A673 (cell line): ENCODE data around the gene ADM5. TPM values are rescaled to one million over a fixed set of nuclear protein-coding genes. Genes with fewer than 3 reads are reported as not detected.

Experiments used
- BruUV-seq: library from RNA; stranded (reverse); fragments of 400-500 nt; replicated peaks from 2 replicates; lab custom pipeline; 2021; lab: Mats Ljungman, UMichigan
- CTCF ChIA-PET: fragments of 300-600 bp; sonication (Branson Sonifier 250); formaldehyde crosslinking; loops from one replicate; lab custom pipeline; 2022; ENCODE audit warnings: antibody characterized with exemption; lab: Charles Lee
- POLR2A ChIA-PET: fragments of 300-600 bp; sonication (Branson Sonifier 250); formaldehyde crosslinking; loops from one replicate; lab custom pipeline; 2022; ENCODE audit warnings: antibody characterized with exemption; ENCODE audit not compliant: low non-redundant PET; lab: Charles Lee
- DNase-seq: peaks from one replicate; pipeline ENCODE4 v3.0.0-alpha.2; 2015; ENCODE audit warnings: low spot score
- H3K27ac ChIP-seq: fragments of 200-600 bp; sonication (generic); 2 replicates; pipeline ENCODE4 v1.5.1; 2016; ENCODE audit warnings: mixed run types, low read depth, mild to moderate bottlenecking, mixed read lengths, antibody characterized with exemption, low read length; ENCODE audit not compliant: poor library complexity, severe bottlenecking
- H3K27me3 ChIP-seq: fragments of 200-600 bp; sonication (generic); replicated peaks from 2 replicates; pipeline ENCODE4 v1.6.1; 2017; ENCODE audit warnings: mixed run types, low read depth, mild to moderate bottlenecking, mixed read lengths, antibody characterized with exemption, low read length; ENCODE audit not compliant: insufficient read depth, poor library complexity
- H3K36me3 ChIP-seq: fragments of 200-600 bp; sonication (generic); 2 replicates; pipeline ENCODE4 v1.6.1; 2016; ENCODE audit warnings: mixed run types, mild to moderate bottlenecking, mixed read lengths, antibody characterized with exemption, low read length; ENCODE audit not compliant: insufficient read depth, poor library complexity, severe bottlenecking
- H3K4me1 ChIP-seq: fragments of 200-600 bp; sonication (generic); 2 replicates; pipeline ENCODE4 v1.6.1; 2017; ENCODE audit warnings: mixed run types, mild to moderate bottlenecking, mixed read lengths, antibody characterized with exemption, low read length; ENCODE audit not compliant: insufficient read depth, poor library complexity, severe bottlenecking
- H3K4me3 ChIP-seq: fragments of 200-600 bp; sonication (generic); 2 replicates; pipeline ENCODE4 v1.5.1; 2016; ENCODE audit warnings: low read depth, mixed run types, mild to moderate bottlenecking, mixed read lengths, low read length; ENCODE audit not compliant: poor library complexity, severe bottlenecking
- H3K9me3 ChIP-seq: fragments of 200-600 bp; sonication (generic); 2 replicates; pipeline ENCODE4 v1.6.1; 2016; ENCODE audit warnings: mixed run types, low read depth, mild to moderate bottlenecking, mixed read lengths, antibody characterized with exemption, low read length; ENCODE audit not compliant: poor library complexity, severe bottlenecking
- EZH2 ChIP-seq: fragments of 200-600 bp; sonication (generic); IDR thresholded peaks from 2 replicates; pipeline ENCODE4 v1.6.1; 2017; ENCODE audit warnings: borderline replicate concordance, low read depth, mild to moderate bottlenecking, mixed read lengths, antibody characterized with exemption, low read length; ENCODE audit not compliant: poor library complexity, severe bottlenecking
- intact Hi-C: fragments of 100-400 bp; cut with micrococcal nuclease; formaldehyde crosslinking; loops from one replicate; pipeline ENCODE4 v1.10.0; 2022; ENCODE audit not compliant: unreplicated experiment
- total RNA-seq: library from RNA; stranded (reverse); gene quantifications from 2 replicates; pipeline ENCODE4 v1.2.3, GENCODE V29; 2021
- TF ChIP-seq, protein P1 (sequence below): fragments of 300-800, 200-600 bp; sonication (generic); conservative IDR thresholded peaks from 2 replicates; pipeline ENCODE4 v1.5.1; 2017; ENCODE audit warnings: low read depth, mild to moderate bottlenecking, antibody characterized with exemption, low read length, moderate library complexity, mixed read lengths

Gene ADM5
- total RNA-seq, 1 experiment from 2014 or later: 4.3 TPM

DNA sequence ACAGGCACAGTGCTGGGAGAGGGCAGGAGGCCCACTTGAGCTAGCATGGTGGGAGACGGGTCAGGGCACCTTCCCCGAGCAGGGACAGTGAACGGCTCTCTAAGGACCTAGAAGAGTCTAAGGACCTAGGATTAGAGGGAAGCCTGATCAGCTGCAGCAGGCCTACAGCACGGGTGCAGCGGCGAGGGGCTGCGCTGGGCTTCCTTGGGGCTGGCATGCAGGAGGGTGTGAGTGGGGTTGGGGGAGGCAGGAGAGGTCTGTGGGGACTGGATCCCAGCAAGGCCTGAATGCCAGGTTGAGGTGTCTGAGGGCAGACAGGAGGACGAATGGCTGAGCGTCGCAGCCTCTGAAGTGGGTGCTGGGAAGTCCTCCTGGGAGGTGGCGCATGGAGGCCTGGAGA, 43.8 kb upstream of the ADM5 start:
- ChIA-PET CTCF (no interaction called here), POLR2A (no interaction called here)
- Histone ChIP-seq H3K27ac (peak overlapping the region; percentile 26), H3K4me1 (peaks cover 20% of the 10 kb centered on the region), H3K36me3 (peaks cover 42% of the 10 kb centered on the region), H3K4me3 (no peak overlapping the region), H3K9me3 (no peaks in the 10 kb centered on the region), H3K27me3 (no peaks in the 10 kb centered on the region)
- TF ChIP-seq, protein P1, sequence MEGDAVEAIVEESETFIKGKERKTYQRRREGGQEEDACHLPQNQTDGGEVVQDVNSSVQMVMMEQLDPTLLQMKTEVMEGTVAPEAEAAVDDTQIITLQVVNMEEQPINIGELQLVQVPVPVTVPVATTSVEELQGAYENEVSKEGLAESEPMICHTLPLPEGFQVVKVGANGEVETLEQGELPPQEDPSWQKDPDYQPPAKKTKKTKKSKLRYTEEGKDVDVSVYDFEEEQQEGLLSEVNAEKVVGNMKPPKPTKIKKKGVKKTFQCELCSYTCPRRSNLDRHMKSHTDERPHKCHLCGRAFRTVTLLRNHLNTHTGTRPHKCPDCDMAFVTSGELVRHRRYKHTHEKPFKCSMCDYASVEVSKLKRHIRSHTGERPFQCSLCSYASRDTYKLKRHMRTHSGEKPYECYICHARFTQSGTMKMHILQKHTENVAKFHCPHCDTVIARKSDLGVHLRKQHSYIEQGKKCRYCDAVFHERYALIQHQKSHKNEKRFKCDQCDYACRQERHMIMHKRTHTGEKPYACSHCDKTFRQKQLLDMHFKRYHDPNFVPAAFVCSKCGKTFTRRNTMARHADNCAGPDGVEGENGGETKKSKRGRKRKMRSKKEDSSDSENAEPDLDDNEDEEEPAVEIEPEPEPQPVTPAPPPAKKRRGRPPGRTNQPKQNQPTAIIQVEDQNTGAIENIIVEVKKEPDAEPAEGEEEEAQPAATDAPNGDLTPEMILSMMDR: no peak
- TF ChIP-seq EZH2: no peak
- no TSS peak for BruUV-seq
- DNase-seq: no peak
- intact Hi-C loops: no loop called here

DNA sequence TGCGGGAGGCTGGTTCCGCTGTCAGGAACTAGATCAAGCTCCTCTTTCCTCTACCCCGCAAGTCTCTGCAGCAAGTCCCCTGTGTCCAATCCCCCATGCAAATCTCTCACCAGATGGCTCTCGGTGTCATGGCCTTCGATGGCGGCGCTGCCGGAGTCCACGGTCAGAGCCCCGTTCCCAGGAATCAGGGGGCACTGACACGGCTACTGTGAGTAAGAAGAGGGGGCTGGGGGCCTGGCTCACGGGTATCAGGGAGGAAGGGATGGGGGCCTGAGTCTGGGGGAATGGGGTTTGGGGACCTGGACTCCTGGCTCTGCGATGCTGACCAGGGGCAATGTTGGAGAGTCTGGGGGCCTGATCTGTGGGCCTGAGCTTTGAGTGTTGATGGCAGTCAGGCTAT, 43.4 kb upstream of the ADM5 start:
- peak overlapping the region; percentile 26 for H3K27ac ChIP-seq
- BruUV-seq: no TSS peak
- H3K9me3 ChIP-seq: no peaks in the 10 kb centered on the region
- POLR2A ChIA-PET: no interaction called here
- H3K4me1 ChIP-seq: peaks cover 17% of the 10 kb centered on the region
- H3K36me3 ChIP-seq: peaks cover 43% of the 10 kb centered on the region
- TF ChIP-seq, protein P1: no peak
- no peak for TF ChIP-seq EZH2
- no peaks in the 10 kb centered on the region for H3K27me3 ChIP-seq
- DNase-seq: no peak
- H3K4me3 ChIP-seq: no peak overlapping the region
- intact Hi-C loops: no loop called here
- CTCF ChIA-PET: no interaction called here

DNA sequence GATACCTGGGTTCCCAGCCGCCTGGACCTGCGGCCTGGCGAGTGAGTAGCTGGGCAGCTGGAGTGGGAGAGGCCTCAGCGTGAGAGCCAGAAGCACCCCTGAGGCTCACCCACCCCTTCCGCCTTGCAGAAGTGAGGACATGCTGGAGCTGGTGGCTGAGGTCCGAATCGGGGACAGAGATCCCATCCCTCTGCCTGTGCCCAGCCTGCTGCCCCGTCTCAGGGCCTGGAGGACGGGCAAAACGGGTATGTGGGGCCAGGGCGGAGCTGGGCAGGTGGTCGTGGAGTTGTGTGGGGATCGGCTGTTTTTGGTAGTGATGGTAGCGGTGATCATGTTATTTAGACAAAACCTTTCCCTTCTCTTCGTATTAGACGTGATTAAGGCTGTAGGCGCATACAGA, 42.8 kb upstream of the ADM5 start:
- no TSS peak for BruUV-seq
- CTCF ChIA-PET: no interaction called here
- TF ChIP-seq EZH2: no peak
- TF ChIP-seq, protein P1: no peak
- peaks cover 49% of the 10 kb centered on the region for H3K36me3 ChIP-seq
- POLR2A ChIA-PET: no interaction called here
- H3K9me3 ChIP-seq: no peaks in the 10 kb centered on the region
- H3K4me1 ChIP-seq: peaks cover 11% of the 10 kb centered on the region
- intact Hi-C loops: no loop called here
- peak overlapping the region; percentile 26 for H3K27ac ChIP-seq
- H3K27me3 ChIP-seq: no peaks in the 10 kb centered on the region
- DNase-seq: no peak
- H3K4me3 ChIP-seq: no peak overlapping the region
